HuH-7.5 (cell line): ENCODE results near the gene KCNA2.

Experiments used
- DNase-seq: peaks from one replicate; pipeline ENCODE4 v3.0.0; 2011; ENCODE audit warnings: low spot score

Gene KCNA2

GRCh38 chr1:110628323-110629105, 22.4 kb upstream of the KCNA2 start:
- no peak for DNase-seq

GRCh38 chr1:110627764-110628163, 21.6 kb upstream of the KCNA2 start:
- DNase-seq, result no peak

GRCh38 chr1:110626889-110627288, 20.7 kb upstream of the KCNA2 start:
- no peak for DNase-seq

GRCh38 chr1:110620686-110621085, 14.5 kb upstream of the KCNA2 start:
- no peak for DNase-seq

GRCh38 chr1:110620250-110620615, 14.1 kb upstream of the KCNA2 start:
- no peak for DNase-seq

GRCh38 chr1:110619412-110620249, 13.5 kb upstream of the KCNA2 start:
- DNase-seq, result peak; percentile 75

- DNase-seq, result no peak
These were observed 12.5 kb upstream of the KCNA2 start for GRCh38 chr1:110618668-110619067.

GRCh38 chr1:110617589-110617988, 11.4 kb upstream of the KCNA2 start:
- DNase-seq, result no peak

- no peak for DNase-seq
These were observed 11.0 kb upstream of the KCNA2 start for GRCh38 chr1:110617116-110617515.

- DNase-seq, result no peak
These were observed 10.4 kb upstream of the KCNA2 start for GRCh38 chr1:110616587-110616986.

- DNase-seq, result peak; percentile 60
These were observed 9.5 kb upstream of the KCNA2 start for GRCh38 chr1:110615548-110616130.

- DNase-seq, result no peak
These were observed 6.0 kb upstream of the KCNA2 start for GRCh38 chr1:110612060-110612745.

GRCh38 chr1:110610696-110611286, 4.6 kb upstream of the KCNA2 start:
- no peak for DNase-seq

- no peak for DNase-seq
These were observed 3.9 kb upstream of the KCNA2 start for GRCh38 chr1:110610084-110610483.

- no peak for DNase-seq
These were observed 2.1 kb upstream of the KCNA2 start for GRCh38 chr1:110608247-110608646.

GRCh38 chr1:110607536-110608230, 1.5 kb upstream of the KCNA2 start:
- DNase-seq, result no peak

GRCh38 chr1:110606657-110607535, 738 bp upstream of the KCNA2 start:
- no peak for DNase-seq

GRCh38 chr1:110605446-110605845, 712 bp downstream of the KCNA2 start:
- no peak for DNase-seq

- DNase-seq, result no peak
These were observed 1.5 kb downstream of the KCNA2 start for GRCh38 chr1:110604586-110605148.

- DNase-seq, result no peak
These were observed 3.1 kb downstream of the KCNA2 start for GRCh38 chr1:110603058-110603457.
